Measurements from ENCODE around the gene HSD11B2.

- no peak for TF ChIP-seq CTCF (IDR thresholded peaks at IDR 0.05)
- peak; percentile 100 for TF ChIP-seq POLR2AphosphoS5 (IDR thresholded peaks at IDR 0.05)
Measured at GRCh38 chr16:67404740-67405226, 26.1 kb upstream of the HSD11B2 start.

All from prostate gland (tissue), 2 donors.